Activated naive CD4-positive, alpha-beta T cell treated with anti-CD3 and anti-CD28 coated beads, Interleukin-2, amount 50 U/mL, for 16 hours (primary cell): Measurements from ENCODE around the gene LRG1.

Experiments
- DNase-seq: peaks from one replicate; pipeline ENCODE4 v3.0.0-alpha.2; 2020

LRG1 gene

DNA sequence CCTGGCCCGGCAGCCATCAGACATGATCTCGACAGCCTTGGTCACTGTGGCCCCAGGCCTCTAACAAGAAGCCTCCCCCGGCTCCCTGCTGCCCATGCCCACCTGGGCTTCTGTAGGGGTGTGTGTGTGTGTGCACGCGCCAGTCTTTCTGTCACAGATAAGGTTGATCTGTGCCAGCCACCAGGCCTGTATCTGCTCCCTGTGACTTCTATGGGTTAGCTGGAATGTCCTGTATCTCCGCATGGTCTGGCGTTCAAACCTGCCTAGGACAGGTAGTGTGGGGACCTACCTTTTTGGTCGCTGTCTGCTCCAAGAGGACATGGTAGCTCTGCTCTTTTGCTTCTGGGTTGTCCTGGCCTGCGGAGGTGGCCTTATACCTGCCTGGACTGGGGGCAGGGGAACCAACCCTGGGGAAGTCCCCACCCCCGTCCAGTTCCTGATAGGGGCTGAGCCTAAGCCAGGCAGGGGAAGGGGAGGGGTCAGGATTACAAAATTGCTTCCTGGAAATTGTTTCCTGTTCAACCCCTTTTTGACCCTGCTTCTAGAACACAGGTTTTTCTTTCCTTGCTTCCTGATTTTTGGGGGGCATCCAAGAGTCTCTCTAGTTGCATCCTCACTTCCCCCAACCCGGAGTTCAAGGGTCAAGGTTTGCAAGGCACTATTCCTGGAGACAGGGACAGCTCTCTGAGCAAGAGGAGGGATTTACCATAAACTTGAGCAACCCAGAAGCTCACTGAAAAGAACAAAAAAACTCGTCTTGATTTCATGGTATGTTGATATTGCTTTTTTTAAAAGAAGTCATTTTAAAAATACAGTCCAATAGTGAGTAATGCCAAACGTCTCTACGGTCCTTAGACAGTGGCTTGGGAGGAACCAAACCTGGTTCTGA lies at the start of gene LRG1:
TSS of gene LRG1 (minus strand) at position 344 of the 889 bp plus-strand sequence. CDS start at position 321, 23 bp downstream.
- DNase-seq: no peak

DNA sequence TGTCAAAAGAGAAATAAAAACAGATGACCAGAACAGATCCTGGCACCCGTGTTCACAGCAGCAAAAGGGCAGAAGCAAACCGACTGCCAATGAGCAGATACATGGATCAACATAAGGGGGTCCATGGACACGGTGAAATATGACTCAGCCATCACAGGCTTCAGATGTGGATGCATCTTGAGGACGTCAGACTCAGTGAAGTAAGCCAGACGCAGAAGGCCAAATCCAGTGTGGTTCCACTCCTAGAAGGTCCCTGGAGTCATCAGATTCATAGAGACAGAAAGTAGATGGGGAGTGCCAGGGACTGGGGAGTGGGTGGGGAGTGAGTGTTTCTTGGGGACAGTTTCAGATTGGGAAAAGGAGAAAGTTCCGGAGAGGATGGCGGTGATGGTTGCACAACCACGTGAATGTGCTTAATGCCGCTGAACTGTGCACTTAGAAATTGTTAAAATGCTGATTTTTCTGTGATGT lies 48.5 kb upstream of the LRG1 start:
- DNase-seq: no peak

- no peak for DNase-seq
Observed at GRCh38 chr19:4587527-4587926, 47.7 kb upstream of the LRG1 start.

GRCh38 chr19:4586691-4587090 lies 46.9 kb upstream of the LRG1 start:
- no peak for DNase-seq

GRCh38 chr19:4586245-4586644 lies 46.4 kb upstream of the LRG1 start:
- DNase-seq: no peak

GRCh38 chr19:4585556-4585955 lies 45.7 kb upstream of the LRG1 start:
- DNase-seq: no peak

GRCh38 chr19:4584670-4585460 lies 45.0 kb upstream of the LRG1 start:
- no peak for DNase-seq

- DNase-seq: peak; percentile 31
Observed at GRCh38 chr19:4583961-4584669, 44.3 kb upstream of the LRG1 start.

DNA sequence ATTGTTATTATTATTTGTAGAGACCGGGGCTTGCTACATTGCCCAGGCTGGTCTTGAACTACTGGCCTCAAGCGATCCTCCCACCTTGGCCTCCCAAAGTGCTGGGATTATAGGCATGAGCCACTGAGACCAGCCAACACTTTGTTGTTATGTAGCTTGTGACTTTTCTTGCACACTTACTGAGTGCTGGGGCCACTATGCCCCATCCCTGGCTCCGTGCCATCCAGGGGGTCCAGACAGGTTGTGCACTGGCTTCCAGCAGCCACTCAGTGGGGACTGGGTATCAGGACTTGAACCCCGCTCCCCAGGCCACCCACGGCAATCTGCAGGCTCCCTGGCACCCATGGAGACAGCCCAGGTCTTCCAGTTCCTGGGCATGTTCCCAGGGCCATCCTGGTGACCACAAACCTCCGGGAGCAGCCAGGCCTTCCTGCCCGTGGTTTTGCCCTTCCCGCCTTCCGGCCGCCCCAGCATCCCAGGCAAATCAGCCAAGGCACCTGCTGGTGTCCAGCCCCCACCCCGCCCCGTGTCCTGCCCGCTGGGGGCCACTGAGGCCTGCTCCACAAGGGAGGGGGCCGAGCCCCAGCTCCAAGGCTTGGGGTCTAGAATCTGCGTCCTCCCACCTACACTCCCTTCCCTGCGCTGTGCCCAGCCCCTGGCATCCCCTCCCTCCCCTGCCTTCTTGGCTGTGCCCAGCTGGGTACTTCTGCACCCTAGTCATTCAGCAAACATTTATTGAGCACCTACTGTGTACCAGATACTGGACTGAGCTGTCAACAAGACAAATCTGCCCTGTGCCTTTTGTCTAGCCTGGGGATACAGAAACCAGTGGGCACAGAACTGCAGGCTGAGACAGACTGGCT lies 43.4 kb upstream of the LRG1 start:
- DNase-seq: no peak

- peak; percentile 31 for DNase-seq
Observed at GRCh38 chr19:4581666-4582553, 42.1 kb upstream of the LRG1 start.

GRCh38 chr19:4580961-4581665 lies 41.3 kb upstream of the LRG1 start:
- DNase-seq: no peak

GRCh38 chr19:4580021-4580901 lies 40.4 kb upstream of the LRG1 start:
- DNase-seq: no peak

DNA sequence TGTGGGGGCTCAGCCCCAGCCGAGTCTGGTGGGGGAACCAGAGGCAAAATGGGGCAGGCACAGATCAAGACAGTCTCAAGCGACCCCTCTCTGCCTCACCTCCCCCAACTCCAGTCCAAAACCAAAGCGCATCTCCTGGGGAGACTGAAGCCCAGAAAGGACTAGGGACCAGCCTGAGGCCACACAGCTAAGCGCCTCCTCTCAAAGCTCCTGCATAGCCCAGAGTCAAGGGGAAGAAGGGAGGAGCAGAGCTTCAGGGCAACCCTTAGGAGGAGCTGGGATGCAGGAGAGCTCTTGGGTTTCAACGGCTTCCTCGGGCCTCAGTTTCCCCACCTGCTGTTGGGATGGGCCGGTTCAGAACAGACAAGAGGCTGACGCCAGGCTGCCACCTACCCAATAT lies 39.6 kb upstream of the LRG1 start:
- no peak for DNase-seq

DNA sequence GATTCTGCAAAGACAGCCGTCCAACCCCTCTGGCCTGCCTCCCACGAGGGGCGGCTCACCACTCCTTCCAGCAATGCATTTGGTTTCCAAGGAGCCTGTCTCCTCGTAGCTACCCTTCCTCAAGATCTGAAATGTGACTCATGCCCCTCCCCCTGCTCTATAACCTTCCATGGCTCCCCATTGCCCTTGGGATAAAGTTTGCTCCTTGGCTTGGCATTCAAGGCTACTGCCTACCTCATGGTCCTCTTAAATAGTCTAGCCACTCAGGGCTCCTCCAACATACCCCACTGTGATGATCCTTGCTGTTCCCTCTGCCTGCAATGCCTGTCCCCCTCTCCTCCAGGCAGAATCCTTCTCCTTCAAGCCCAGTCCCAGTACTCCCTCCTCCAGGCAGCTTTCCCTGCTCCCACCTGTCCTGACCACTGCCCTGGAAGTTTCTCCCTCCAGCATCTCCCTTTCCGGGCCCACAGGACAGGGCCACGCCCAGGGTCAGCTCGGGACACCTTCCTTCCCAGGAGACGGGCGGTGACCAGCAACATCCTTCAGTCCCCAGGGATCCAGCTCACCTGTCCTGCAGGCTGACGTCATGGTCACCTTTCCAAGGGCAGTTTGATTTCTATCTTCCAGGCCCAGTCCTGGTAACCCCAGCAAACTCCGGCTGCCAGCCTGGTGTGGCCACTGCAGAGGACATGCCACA lies 38.9 kb upstream of the LRG1 start:
- no peak for DNase-seq

- DNase-seq: no peak
Observed at GRCh38 chr19:4577020-4577782, 37.4 kb upstream of the LRG1 start.

DNA sequence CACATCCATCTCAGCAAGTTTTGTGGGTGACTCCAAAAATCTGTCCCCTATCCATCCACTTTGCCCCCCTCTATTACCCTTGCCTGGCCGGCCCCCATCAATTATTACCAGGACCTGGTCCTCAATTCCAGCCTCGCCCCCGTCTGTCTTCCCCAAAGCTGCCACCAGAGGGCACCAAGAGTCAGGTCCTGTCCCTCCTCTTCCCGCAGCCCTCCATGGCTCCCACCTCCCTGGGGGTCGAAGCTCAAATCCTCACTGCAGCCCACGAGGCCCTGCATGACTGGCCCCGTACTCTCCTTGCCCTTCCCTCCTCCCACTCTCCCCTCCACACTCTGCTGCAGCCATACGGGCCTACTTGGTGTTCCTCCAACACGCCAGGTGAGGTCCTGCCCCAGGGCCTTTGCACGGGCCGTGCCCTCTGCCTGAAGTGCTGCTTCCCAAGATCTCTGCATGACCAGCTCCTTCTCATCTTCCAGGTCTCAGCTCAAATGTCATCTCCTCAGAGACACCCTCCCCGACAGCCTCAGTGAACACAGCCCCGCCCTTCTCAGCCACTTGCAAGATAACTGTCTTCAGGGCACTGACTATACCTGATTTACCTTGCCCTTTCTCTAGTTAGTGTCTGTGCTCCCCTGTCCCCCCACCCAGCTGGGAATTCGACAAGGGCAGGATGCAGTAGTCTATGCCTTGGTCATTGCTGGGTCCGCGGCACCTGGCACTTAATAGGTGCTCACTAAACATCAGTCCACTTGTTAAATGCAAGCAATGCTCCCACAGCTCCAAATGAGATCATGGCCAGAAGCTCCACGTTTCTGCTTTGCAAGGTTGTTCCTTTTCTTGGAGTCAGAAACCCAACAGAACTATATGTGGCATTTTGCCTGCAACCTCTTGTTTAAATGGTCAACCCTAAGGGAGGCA lies 36.4 kb upstream of the LRG1 start:
- DNase-seq: peak; percentile 73
